ENCODE measurements around the gene SLC9A2.
A peak's percentile ranks its signal among the peaks of the same experiment; 100 is the strongest.

The SLC9A2 gene

DNA sequence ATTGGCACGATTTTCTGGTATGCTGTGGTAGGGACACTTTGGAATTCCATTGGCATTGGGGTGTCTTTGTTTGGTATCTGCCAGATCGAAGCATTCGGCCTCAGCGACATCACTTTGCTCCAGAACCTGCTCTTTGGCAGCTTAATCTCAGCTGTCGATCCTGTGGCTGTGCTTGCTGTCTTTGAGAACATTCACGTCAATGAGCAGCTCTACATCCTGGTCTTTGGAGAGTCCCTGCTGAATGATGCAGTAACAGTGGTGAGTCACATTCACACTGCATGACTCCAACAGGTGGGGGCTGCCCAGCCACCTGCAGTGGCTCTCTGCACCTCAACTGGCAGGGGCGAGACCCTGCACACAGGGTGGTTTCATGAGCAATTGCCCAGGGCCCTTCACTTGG lies 38.4 kb downstream of the SLC9A2 start:
- Histone ChIP-seq H3K79me1 (ENCODE audit: low read depth, low read length) (no peaks in the 10 kb centered on the region), H3K4me2 (ENCODE audit: insufficient read depth, low read length, poor library complexity, severe bottlenecking) (no peak overlapping the region), H3K18ac (ENCODE audit: low read length) (no peak overlapping the region), H3K14ac (ENCODE audit: low read length) (no peak overlapping the region), H3K4me1 (ENCODE audit: control insufficient read depth in 2 of 2, insufficient read depth in 1 of 2, low read depth in 1 of 2, low read length in 2 of 2) (no peaks in the 10 kb centered on the region), H2BK15ac (ENCODE audit: low read length) (no peak overlapping the region), H2AFZ (ENCODE audit: low read length) (no peak overlapping the region), H3K27me3 (ENCODE audit: control insufficient read depth in 3 of 3, insufficient read depth in 3 of 3, low read depth in 1 of 3, low read length in 3 of 3) (peaks cover 0 to 11% (median 0%) of the 10 kb centered on the region in 3 experiments), H2AK5ac (ENCODE audit: low read depth, low read length) (no peak overlapping the region), H3K9ac (ENCODE audit: low read depth, low read length, poor library complexity) (no peak overlapping the region), H3K4me3 (ENCODE audit: low read length in 2 of 2) (no peak overlapping the region), H3K36me3 (replicated peaks in 1 of 2; ENCODE audit: control insufficient read depth in 2 of 2, insufficient read depth in 2 of 2, low read length in 2 of 2) (no peaks in the 10 kb centered on the region), H2BK12ac (ENCODE audit: low read length) (no peak overlapping the region), H2BK120ac (ENCODE audit: low read depth, low read length) (no peak overlapping the region), H3K23ac (ENCODE audit: low read depth, low read length, poor library complexity) (no peak overlapping the region), H3K4ac (ENCODE audit: low read length) (no peak overlapping the region), H3K9me3 (replicated peaks in 1 of 2; ENCODE audit: control insufficient read depth in 2 of 2, insufficient read depth in 1 of 2, low read depth in 1 of 2, low read length in 2 of 2) (no peaks in the 10 kb centered on the region), H4K91ac (ENCODE audit: low read depth, low read length, poor library complexity) (no peak overlapping the region), H2BK5ac (ENCODE audit: low read length) (no peak overlapping the region), H4K8ac (ENCODE audit: low read depth, low read length) (no peak overlapping the region), H3K27ac (replicated peaks; ENCODE audit: low read length) (no peak overlapping the region)
- WGBS, 2 donors (ENCODE audit: extremely low coverage in 2 of 2, insufficient read length in 2 of 2, insufficient replicate concordance in 1 of 2): no CpG with 5 or more reads among the region's 7 CpGs
- DNase-seq (ENCODE audit: low spot score): no peak

DNA sequence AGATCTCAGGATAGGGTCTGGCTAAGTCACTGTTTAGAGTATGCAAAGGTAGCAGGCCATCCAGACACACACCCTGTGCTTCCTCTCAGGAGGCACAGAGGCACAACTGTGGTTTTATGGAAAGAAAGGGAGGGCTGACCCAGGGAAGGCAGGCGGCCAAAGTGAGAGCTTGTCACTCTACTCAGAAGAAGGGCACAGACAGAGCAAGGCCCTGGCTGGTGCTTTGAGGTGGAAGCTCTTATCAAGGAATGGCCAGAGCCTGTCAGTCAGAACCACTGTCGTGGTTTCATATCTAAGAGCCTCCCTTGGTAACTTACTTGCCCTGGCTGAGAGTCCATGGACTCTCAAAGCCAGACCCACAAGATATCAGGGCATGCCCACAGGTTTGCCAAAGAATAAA lies 40.7 kb downstream of the SLC9A2 start:
- Histone ChIP-seq H3K18ac (ENCODE audit: low read length) (peak overlapping the region; percentile 67), H3K4me1 (ENCODE audit: control insufficient read depth in 2 of 2, insufficient read depth in 1 of 2, low read depth in 1 of 2, low read length in 2 of 2) (no peaks in the 10 kb centered on the region), H2BK15ac (ENCODE audit: low read length) (no peak overlapping the region), H3K79me1 (ENCODE audit: low read depth, low read length) (no peaks in the 10 kb centered on the region), H4K91ac (ENCODE audit: low read depth, low read length, poor library complexity) (no peak overlapping the region), H3K9me3 (replicated peaks in 1 of 2; ENCODE audit: control insufficient read depth in 2 of 2, insufficient read depth in 1 of 2, low read depth in 1 of 2, low read length in 2 of 2) (no peaks in the 10 kb centered on the region), H2AFZ (ENCODE audit: low read length) (no peak overlapping the region), H3K27me3 (ENCODE audit: control insufficient read depth in 3 of 3, insufficient read depth in 3 of 3, low read depth in 1 of 3, low read length in 3 of 3) (peaks cover 0 to 13% (median 0%) of the 10 kb centered on the region in 3 experiments), H3K4me2 (ENCODE audit: insufficient read depth, low read length, poor library complexity, severe bottlenecking) (no peak overlapping the region), H3K23ac (ENCODE audit: low read depth, low read length, poor library complexity) (no peak overlapping the region), H2BK120ac (ENCODE audit: low read depth, low read length) (no peak overlapping the region), H3K4ac (ENCODE audit: low read length) (no peak overlapping the region), H3K14ac (ENCODE audit: low read length) (no peak overlapping the region), H2BK12ac (ENCODE audit: low read length) (no peak overlapping the region), H3K27ac (replicated peaks; ENCODE audit: low read length) (no peak overlapping the region), H2AK5ac (ENCODE audit: low read depth, low read length) (no peak overlapping the region), H3K36me3 (replicated peaks in 1 of 2; ENCODE audit: control insufficient read depth in 2 of 2, insufficient read depth in 2 of 2, low read length in 2 of 2) (no peaks in the 10 kb centered on the region), H4K8ac (ENCODE audit: low read depth, low read length) (no peak overlapping the region), H2BK5ac (ENCODE audit: low read length) (no peak overlapping the region), H3K9ac (ENCODE audit: low read depth, low read length, poor library complexity) (no peak overlapping the region), H3K4me3 (ENCODE audit: low read length in 2 of 2) (no peak overlapping the region)
- DNase-seq (ENCODE audit: low spot score): no peak
- no CpG with 5 or more reads among the region's 2 CpGs for WGBS, 2 donors (ENCODE audit: extremely low coverage in 2 of 2, insufficient read length in 2 of 2, insufficient replicate concordance in 1 of 2)

GRCh38 chr2:102660574-102660973 lies 41.2 kb downstream of the SLC9A2 start:
- no peak overlapping the region for H2BK120ac ChIP-seq (ENCODE audit: low read depth, low read length)
- WGBS, 2 donors (ENCODE audit: extremely low coverage in 2 of 2, insufficient read length in 2 of 2, insufficient replicate concordance in 1 of 2): no CpG with 5 or more reads among the region's 6 CpGs
- H4K91ac ChIP-seq (ENCODE audit: low read depth, low read length, poor library complexity): no peak overlapping the region
- no peak overlapping the region for H3K18ac ChIP-seq (ENCODE audit: low read length)
- H3K27me3 ChIP-seq (ENCODE audit: control insufficient read depth in 3 of 3, insufficient read depth in 3 of 3, low read depth in 1 of 3, low read length in 3 of 3): peaks cover 0 to 13% (median 0%) of the 10 kb centered on the region in 3 experiments
- H3K9ac ChIP-seq (ENCODE audit: low read depth, low read length, poor library complexity): no peak overlapping the region
- H2AFZ ChIP-seq (ENCODE audit: low read length): no peak overlapping the region
- H2AK5ac ChIP-seq (ENCODE audit: low read depth, low read length): no peak overlapping the region
- H3K14ac ChIP-seq (ENCODE audit: low read length): no peak overlapping the region
- H2BK15ac ChIP-seq (ENCODE audit: low read length): no peak overlapping the region
- H3K79me1 ChIP-seq (ENCODE audit: low read depth, low read length): no peaks in the 10 kb centered on the region
- H2BK5ac ChIP-seq (ENCODE audit: low read length): no peak overlapping the region
- H3K23ac ChIP-seq (ENCODE audit: low read depth, low read length, poor library complexity): no peak overlapping the region
- H3K36me3 ChIP-seq (replicated peaks in 1 of 2; ENCODE audit: control insufficient read depth in 2 of 2, insufficient read depth in 2 of 2, low read length in 2 of 2): no peaks in the 10 kb centered on the region
- H3K4me3 ChIP-seq (ENCODE audit: low read length in 2 of 2): no peak overlapping the region
- no peak overlapping the region for H3K4me2 ChIP-seq (ENCODE audit: insufficient read depth, low read length, poor library complexity, severe bottlenecking)
- DNase-seq (ENCODE audit: low spot score): no peak
- no peak overlapping the region for H2BK12ac ChIP-seq (ENCODE audit: low read length)
- H3K9me3 ChIP-seq (replicated peaks in 1 of 2; ENCODE audit: control insufficient read depth in 2 of 2, insufficient read depth in 1 of 2, low read depth in 1 of 2, low read length in 2 of 2): no peaks in the 10 kb centered on the region
- no peak overlapping the region for H3K27ac ChIP-seq (replicated peaks; ENCODE audit: low read length)
- H4K8ac ChIP-seq (ENCODE audit: low read depth, low read length): no peak overlapping the region
- no peaks in the 10 kb centered on the region for H3K4me1 ChIP-seq (ENCODE audit: control insufficient read depth in 2 of 2, insufficient read depth in 1 of 2, low read depth in 1 of 2, low read length in 2 of 2)
- no peak overlapping the region for H3K4ac ChIP-seq (ENCODE audit: low read length)

- Histone ChIP-seq H2BK12ac (ENCODE audit: low read length) (no peak overlapping the region), H3K9ac (ENCODE audit: low read depth, low read length, poor library complexity) (no peak overlapping the region), H4K91ac (ENCODE audit: low read depth, low read length, poor library complexity) (no peak overlapping the region), H3K79me1 (ENCODE audit: low read depth, low read length) (no peaks in the 10 kb centered on the region), H3K18ac (ENCODE audit: low read length) (no peak overlapping the region), H2AK5ac (ENCODE audit: low read depth, low read length) (no peak overlapping the region), H2BK5ac (ENCODE audit: low read length) (no peak overlapping the region), H3K36me3 (replicated peaks in 1 of 2; ENCODE audit: control insufficient read depth in 2 of 2, insufficient read depth in 2 of 2, low read length in 2 of 2) (no peaks in the 10 kb centered on the region), H3K27me3 (ENCODE audit: control insufficient read depth in 3 of 3, insufficient read depth in 3 of 3, low read depth in 1 of 3, low read length in 3 of 3) (peaks cover 0 to 13% (median 0%) of the 10 kb centered on the region in 3 experiments), H2BK15ac (ENCODE audit: low read length) (no peak overlapping the region), H3K23ac (ENCODE audit: low read depth, low read length, poor library complexity) (no peak overlapping the region), H2BK120ac (ENCODE audit: low read depth, low read length) (no peak overlapping the region), H4K8ac (ENCODE audit: low read depth, low read length) (no peak overlapping the region), H3K14ac (ENCODE audit: low read length) (no peak overlapping the region), H3K4me1 (ENCODE audit: control insufficient read depth in 2 of 2, insufficient read depth in 1 of 2, low read depth in 1 of 2, low read length in 2 of 2) (no peaks in the 10 kb centered on the region), H3K4ac (ENCODE audit: low read length) (no peak overlapping the region), H3K4me3 (ENCODE audit: low read length in 2 of 2) (no peak overlapping the region), H2AFZ (ENCODE audit: low read length) (no peak overlapping the region), H3K9me3 (replicated peaks in 1 of 2; ENCODE audit: control insufficient read depth in 2 of 2, insufficient read depth in 1 of 2, low read depth in 1 of 2, low read length in 2 of 2) (no peaks in the 10 kb centered on the region), H3K27ac (replicated peaks; ENCODE audit: low read length) (no peak overlapping the region), H3K4me2 (ENCODE audit: insufficient read depth, low read length, poor library complexity, severe bottlenecking) (no peak overlapping the region)
- DNase-seq (ENCODE audit: low spot score): no peak
- WGBS, 2 donors (ENCODE audit: extremely low coverage in 2 of 2, insufficient read length in 2 of 2, insufficient replicate concordance in 1 of 2): no CpG with 5 or more reads among the region's 5 CpGs
Observed at GRCh38 chr2:102661846-102662245, 42.5 kb downstream of the SLC9A2 start.

All from neuronal stem cell (in vitro differentiated cells).